GM19455 (cell line): ENCODE results near the gene SLX9.

ENCODE experiments used
- ATAC-seq: cut with Tn5 transposase; IDR thresholded peaks from one replicate; pipeline ENCODE4 v1.9.1; 2021; ENCODE audit not compliant: unreplicated experiment

SLX9 gene

GRCh38 chr21:44946254-44947041 lies 6.6 kb downstream of the SLX9 start:
- no peak for ATAC-seq

DNA sequence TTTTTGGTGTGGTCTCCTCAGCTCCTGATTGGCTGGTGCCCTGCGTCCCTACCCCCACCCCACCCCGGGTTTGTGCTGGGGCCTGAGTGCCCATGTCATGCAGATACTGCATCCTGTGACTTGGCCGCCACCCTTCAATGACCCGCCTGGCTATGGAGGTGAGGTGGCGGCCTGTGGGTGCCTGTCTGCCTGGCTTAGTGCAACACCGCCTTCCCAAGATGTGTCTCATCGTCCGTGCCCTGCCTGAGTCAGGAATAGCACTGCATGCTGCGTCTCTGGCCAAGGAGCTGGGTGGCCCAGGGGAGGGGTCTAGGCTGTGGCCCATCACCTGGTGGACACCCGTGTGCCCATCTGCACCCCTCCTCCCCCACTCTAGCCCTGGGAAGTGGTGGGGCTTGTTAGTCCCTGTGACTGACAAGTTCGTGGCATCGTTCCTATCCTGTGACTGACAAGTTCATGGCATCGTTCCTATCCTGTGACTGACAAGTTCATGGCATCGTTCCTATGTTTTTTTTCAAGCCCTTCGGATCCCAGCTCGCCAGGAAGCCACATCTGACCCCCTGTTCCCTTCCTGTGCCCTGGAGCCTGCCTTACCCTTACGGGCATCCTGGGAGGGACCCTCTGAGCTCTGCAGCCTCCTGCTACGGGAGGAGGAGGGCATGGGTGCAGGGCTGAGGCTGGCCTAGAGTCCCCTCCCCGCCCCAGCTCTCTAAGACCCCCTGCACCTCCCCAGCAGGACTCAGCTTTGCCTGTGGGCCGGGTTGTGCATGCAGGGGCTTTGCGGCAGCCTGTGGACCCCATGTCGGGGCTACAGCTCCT lies 7.5 kb downstream of the SLX9 start:
- no peak for ATAC-seq

DNA sequence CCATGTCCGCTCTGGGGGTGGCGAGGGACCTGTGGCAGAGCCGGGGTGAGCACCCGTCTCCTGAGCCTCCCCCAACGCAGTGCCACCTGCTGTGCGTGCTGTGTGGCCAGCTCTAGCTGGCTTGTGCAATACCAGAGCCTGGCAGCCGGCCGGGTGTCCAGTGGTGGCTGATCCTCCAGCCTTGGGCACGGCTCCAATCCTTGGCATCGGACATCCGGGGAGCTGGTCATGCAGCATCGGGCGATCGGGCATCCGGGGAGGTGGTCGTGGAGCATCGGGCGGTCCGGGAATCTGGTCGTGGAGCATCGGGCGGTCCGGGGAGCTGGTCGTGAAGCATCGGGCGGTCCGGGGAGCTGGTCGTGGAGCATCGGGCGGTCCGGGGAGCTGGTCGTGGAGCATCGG lies 8.1 kb downstream of the SLX9 start:
- ATAC-seq, result no peak

GRCh38 chr21:44948426-44949120 lies 8.7 kb downstream of the SLX9 start:
- no peak for ATAC-seq

- ATAC-seq, result no peak
Observed at GRCh38 chr21:44949161-44949778, 9.4 kb downstream of the SLX9 start.

DNA sequence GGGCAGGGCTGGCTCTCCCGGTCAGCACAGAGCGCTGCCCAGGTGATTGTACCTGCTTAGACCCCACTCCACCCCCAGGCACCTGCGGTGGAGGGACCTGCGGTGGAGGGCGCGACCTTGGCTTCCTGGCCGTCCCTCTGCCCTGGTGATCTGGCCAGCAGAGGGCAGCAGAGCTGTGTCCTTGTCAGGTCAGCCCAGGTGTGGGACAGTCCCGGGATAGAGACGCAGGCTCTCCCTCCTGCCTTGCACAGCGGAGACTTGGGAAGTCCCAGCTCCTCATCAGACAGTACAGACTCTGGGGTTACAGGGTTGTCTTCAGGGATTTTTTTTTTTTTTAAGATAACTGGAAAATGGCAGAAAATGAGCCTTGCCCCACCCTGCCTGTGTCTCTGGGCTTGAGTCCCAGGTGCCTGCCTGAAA lies 10.0 kb downstream of the SLX9 start:
- ATAC-seq, result no peak

GRCh38 chr21:44950351-44950750 lies 10.5 kb downstream of the SLX9 start:
- no peak for ATAC-seq

GRCh38 chr21:44951186-44951915 lies 11.5 kb downstream of the SLX9 start:
- ATAC-seq, result no peak

- ATAC-seq, result no peak
Observed at GRCh38 chr21:44952116-44952928, 12.5 kb downstream of the SLX9 start.

DNA sequence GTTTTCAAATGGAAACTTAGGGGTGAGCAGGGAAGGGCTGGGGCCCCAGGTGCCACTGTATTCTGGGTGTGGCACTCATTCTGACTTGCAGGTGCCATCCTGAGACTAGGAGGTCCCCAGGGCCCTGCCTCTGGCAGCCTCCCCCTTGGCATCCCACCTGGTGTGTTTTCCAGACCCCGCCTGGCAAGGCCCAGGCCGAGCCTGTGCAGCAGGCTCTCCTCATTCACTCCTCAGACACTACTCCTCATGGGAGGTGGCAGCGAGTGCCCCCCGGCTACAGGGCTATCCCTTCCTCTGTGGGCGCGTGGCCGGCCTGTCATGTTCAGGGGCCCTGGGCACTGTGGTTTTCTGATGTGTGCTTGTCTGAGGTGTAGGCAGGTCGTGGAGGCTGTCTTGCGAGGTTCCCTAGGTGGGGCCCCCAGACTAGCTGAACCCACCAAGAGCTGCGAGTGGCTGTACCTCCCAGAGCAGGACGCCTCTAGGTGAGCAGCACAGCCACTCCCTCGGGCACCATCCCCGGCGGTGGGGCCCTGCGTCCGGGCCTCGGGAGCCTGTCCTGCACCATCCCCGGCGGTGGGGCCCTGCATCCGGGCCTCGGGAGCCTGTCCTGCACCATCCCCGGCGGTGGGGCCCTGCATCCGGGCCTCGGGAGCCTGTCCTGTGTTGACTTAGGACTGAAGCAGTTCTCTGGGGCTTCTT lies 13.2 kb downstream of the SLX9 start:
- no peak for ATAC-seq

- ATAC-seq, result no peak
Observed at GRCh38 chr21:44953628-44954021, 13.8 kb downstream of the SLX9 start.

GRCh38 chr21:44954281-44954771 lies 14.5 kb downstream of the SLX9 start:
- no peak for ATAC-seq

- ATAC-seq, result no peak
Observed at GRCh38 chr21:44955141-44955797, 15.4 kb downstream of the SLX9 start.

GRCh38 chr21:44955798-44956175 lies 16.0 kb downstream of the SLX9 start:
- no peak for ATAC-seq

DNA sequence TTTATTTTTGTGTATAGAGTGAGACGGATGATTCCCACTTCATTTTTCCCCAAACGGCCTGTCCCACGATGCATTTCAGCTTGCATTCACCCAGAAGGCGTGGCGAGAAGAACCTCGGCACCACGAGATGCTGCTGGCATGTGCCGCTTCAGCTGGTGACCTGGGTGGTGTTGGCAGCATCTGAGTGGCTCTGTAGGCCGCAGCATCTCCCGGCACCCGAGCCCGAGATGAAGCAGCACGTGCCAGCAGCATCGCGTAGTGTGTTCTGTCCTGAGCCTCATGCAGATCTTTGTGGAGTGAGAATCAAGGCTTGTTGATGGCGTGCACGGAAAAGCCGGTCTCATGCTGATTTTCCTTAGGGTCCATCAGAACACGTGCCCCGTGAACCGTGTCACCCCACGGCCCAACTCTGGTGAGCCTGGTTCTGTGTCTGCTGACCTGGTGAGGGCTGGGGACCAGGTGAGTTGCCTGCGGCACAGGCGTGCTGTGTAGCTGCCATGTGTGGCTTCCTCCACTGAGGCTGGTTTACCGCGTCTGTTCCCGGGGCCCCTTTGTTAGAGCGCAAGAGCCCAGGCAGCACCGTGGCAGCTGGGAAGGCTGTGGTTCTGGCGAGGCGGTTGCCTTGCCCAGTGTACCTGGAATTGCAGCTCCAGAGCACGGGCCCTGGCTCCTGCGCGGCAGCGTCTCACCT lies 16.7 kb downstream of the SLX9 start:
- ATAC-seq, result no peak

GRCh38 chr21:44957047-44957831 lies 17.4 kb downstream of the SLX9 start:
- no peak for ATAC-seq

GRCh38 chr21:44957901-44958451 lies 18.1 kb downstream of the SLX9 start:
- ATAC-seq, result no peak
